Activated naive CD8-positive, alpha-beta T cell treated with anti-CD3 and anti-CD28 coated beads for 36 hours (primary cell): ENCODE results near the gene MPC1L. TPM values are rescaled to one million over a fixed set of nuclear protein-coding genes. Genes with fewer than 3 reads are reported as not detected.
"Not testable (repeated sequence)": the region's sequence is repeated elsewhere in the genome, so short reads cannot be mapped to it uniquely, and the experiment has no call there.

Experiments used
- DNase-seq: peaks from one replicate; pipeline ENCODE4 v3.0.0; 2021
- H3K27ac Mint-ChIP-seq: one replicate; pipeline ENCODE4 v1.8.0; 2022; ENCODE audit warnings: mild to moderate bottlenecking, moderate library complexity, mixed read lengths
- H3K27me3 Mint-ChIP-seq: one replicate; pipeline ENCODE4 v1.8.0; 2022; ENCODE audit warnings: mild to moderate bottlenecking, mixed read lengths
- H3K36me3 Mint-ChIP-seq: one replicate; pipeline ENCODE4 v1.8.0; 2021; ENCODE audit warnings: mild to moderate bottlenecking, mixed read lengths
- H3K4me1 Mint-ChIP-seq: one replicate; pipeline ENCODE4 v1.8.0; 2021; ENCODE audit warnings: mixed read lengths
- H3K4me3 Mint-ChIP-seq: one replicate; pipeline ENCODE4 v1.8.0; 2022; ENCODE audit warnings: mild to moderate bottlenecking, moderate library complexity, mixed read lengths
- H3K9me3 Mint-ChIP-seq: one replicate; pipeline ENCODE4 v1.8.0; 2022; ENCODE audit warnings: mixed read lengths
- total RNA-seq, 2 experiments: library from RNA; stranded (reverse); gene quantifications; one replicate each; pipeline ENCODE4 v1.2.3, GENCODE V29; 2021

Gene MPC1L
- not detected for total RNA-seq

DNA sequence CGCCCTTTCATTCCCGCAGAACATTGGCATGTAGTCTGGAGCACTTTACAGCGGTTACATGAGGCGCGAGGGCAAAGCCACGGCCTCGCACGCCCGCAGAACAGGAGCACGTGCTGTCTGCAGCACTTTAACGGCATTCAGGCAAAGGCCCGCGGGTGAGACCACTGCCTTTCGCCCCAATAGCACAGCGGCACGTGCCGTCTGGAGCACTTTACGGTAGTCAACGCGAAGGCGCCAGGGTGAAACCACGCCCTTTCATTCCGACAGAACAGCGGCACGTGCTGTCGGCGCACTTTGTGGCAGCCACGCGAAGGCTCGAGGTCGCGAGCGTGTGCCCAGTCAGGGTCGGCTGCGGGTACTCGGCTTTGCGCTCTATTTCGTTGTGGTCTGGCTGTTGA, at the start of gene MPC1L:
Gene MPC1L, plus strand, starts transcription at position 290 of the 398 bp plus-strand sequence. CDS start 138 bp downstream, outside the sequence.
- no peak within 1 kb of the TSS for H3K4me3 Mint-ChIP-seq
- H3K9me3 Mint-ChIP-seq = no peaks in the 10 kb centered on the region
- H3K4me1 Mint-ChIP-seq = no peaks in the 10 kb centered on the region
- no peaks in the 10 kb centered on the region for H3K27me3 Mint-ChIP-seq
- H3K36me3 Mint-ChIP-seq = peaks cover 2% of the 10 kb centered on the region
- no peak for DNase-seq
- H3K27ac Mint-ChIP-seq = no peak within 1 kb of the TSS

DNA sequence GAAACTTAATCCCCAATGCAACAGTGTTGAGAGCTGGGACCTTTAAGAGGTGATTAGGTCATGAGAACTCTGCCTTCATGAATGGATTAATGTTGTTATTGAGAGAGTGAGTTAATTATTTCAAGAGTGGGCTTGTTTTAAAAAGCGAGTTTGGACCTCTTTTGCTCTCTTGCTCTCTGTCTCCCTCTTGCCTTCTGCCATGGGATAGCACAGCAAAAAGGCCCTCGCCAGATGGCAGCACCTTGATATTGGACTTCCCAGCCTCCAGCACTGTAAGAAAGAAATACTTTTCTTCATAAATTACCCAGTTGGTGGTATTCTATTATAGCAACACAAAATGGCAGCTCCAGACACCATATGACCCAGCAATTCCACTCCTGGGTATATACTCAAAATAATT, 49.5 kb upstream of the MPC1L start:
- Mint-ChIP-seq H3K27ac (no peak overlapping the region), H3K4me3 (no peak overlapping the region), H3K9me3 (no peaks in the 10 kb centered on the region), H3K36me3 (no peaks in the 10 kb centered on the region), H3K27me3 (no peaks in the 10 kb centered on the region), H3K4me1 (peaks cover 15% of the 10 kb centered on the region)
- DNase-seq = peak; percentile 14

- DNase-seq, H3K36me3 Mint-ChIP-seq, H3K27ac Mint-ChIP-seq, H3K4me3 Mint-ChIP-seq, H3K9me3 Mint-ChIP-seq, H3K27me3 Mint-ChIP-seq: not testable (repeated sequence)
- peaks cover 15% of the 10 kb centered on the region for H3K4me1 Mint-ChIP-seq
These were observed 47.8 kb upstream of the MPC1L start for GRCh38 chrX:40575411-40575810.

DNA sequence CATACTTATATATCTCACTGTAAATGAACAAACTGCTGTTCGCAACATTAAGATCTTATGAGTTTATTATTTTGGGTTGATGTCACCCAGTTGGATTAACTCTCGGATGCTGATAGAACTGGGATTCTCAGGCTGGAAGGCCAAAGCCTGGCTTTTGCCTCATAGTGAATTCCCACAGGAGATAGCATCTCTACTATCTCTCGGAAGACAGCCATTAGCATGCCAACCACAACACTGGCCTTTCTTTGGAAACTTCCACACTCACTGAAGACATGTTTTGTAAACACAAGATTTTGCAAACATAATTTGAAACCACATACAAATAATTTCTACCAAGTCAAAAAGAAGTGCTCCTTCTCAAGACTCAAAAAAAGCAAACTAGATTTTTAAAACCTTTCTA, 46.9 kb upstream of the MPC1L start:
- no peak overlapping the region for H3K4me3 Mint-ChIP-seq
- no peaks in the 10 kb centered on the region for H3K27me3 Mint-ChIP-seq
- H3K36me3 Mint-ChIP-seq = no peaks in the 10 kb centered on the region
- peaks cover 8% of the 10 kb centered on the region for H3K4me1 Mint-ChIP-seq
- H3K9me3 Mint-ChIP-seq = no peaks in the 10 kb centered on the region
- no peak for DNase-seq
- no peak overlapping the region for H3K27ac Mint-ChIP-seq

GRCh38 chrX:40578039-40578695, 45.1 kb upstream of the MPC1L start:
- DNase-seq = no peak
- no peak overlapping the region for H3K27ac Mint-ChIP-seq
- no peak overlapping the region for H3K4me3 Mint-ChIP-seq
- H3K9me3 Mint-ChIP-seq = no peaks in the 10 kb centered on the region
- H3K36me3 Mint-ChIP-seq = no peaks in the 10 kb centered on the region
- H3K4me1 Mint-ChIP-seq = peaks cover 12% of the 10 kb centered on the region
- no peaks in the 10 kb centered on the region for H3K27me3 Mint-ChIP-seq

DNA sequence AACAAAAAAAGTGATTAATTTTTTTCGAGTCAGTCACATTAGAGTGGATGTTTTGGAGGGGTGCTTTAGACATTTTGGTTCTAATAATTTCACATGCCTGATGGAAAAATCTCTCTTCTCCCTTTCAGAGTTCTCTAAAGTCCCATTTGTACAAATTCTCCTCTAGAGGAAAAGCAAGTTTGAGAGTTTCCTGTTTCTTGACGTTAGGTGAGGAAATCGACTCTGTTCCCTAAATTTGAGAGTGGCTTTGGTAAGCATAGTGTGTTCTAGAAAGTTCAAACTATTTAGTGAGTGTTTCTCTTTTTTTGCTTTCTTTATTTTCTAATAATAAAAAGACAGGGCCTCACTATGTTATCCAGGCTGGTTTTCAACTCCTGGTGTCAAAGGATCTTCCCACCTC, 44.1 kb upstream of the MPC1L start:
- no peaks in the 10 kb centered on the region for H3K36me3 Mint-ChIP-seq
- H3K4me3 Mint-ChIP-seq = no peak overlapping the region
- H3K27me3 Mint-ChIP-seq = no peaks in the 10 kb centered on the region
- H3K9me3 Mint-ChIP-seq = no peaks in the 10 kb centered on the region
- H3K4me1 Mint-ChIP-seq = peaks cover 17% of the 10 kb centered on the region
- DNase-seq = no peak
- no peak overlapping the region for H3K27ac Mint-ChIP-seq

- H3K4me3 Mint-ChIP-seq = peak overlapping the region; percentile 85
- peaks cover 17% of the 10 kb centered on the region for H3K4me1 Mint-ChIP-seq
- no peaks in the 10 kb centered on the region for H3K27me3 Mint-ChIP-seq
- DNase-seq = no peak
- no peaks in the 10 kb centered on the region for H3K36me3 Mint-ChIP-seq
- H3K9me3 Mint-ChIP-seq = no peaks in the 10 kb centered on the region
- peak overlapping the region; percentile 91 for H3K27ac Mint-ChIP-seq
These were observed 43.2 kb upstream of the MPC1L start for GRCh38 chrX:40579900-40580536.

DNA sequence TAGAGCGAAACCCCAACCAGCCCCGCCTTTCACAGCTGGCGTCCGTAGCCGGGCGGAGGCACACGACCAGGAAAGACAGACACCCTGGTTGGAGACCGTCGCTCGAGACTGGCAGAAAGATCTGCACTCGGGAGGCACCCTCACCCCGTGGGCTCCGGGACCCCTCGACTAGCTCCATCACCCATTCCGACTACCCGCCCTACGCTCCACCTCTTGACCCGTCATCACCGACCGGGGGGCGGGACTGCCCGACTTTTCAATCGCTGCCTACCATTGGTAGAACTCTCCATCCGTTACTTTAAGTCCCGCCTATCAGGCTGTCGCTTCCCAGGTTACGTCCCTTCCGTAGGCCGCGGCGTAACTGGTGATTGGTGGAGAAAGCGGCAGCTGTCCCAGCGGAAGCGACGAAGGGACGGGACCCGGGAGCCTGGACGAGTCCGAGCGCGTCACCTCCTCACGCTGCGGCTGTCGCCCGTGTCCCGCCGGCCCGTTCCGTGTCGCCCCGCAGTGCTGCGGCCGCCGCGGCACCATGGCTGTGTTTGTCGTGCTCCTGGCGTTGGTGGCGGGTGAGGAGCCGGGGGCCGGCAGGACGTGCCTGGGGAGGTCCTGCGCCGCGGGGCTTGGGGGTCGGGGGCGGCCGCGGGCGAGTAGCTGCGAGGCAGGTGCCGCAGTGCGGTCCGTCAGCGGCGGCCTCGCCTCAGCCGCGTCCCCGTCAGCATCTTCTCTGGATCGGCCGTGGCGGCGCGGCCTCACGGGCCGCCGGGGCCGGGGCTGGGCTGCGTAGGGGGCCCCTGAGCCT, 42.5 kb upstream of the MPC1L start, which contains the start of gene ATP6AP2:
Gene ATP6AP2, plus strand, starts transcription at position 434 of the 799 bp plus-strand sequence. Its CDS starts 96 bp downstream, at position 530.
- Mint-ChIP-seq H3K27me3 (no peaks in the 10 kb centered on the region), H3K4me3 (peak within 1 kb of the TSS; percentile 85), H3K4me1 (peaks cover 17% of the 10 kb centered on the region), H3K36me3 (no peaks in the 10 kb centered on the region), H3K27ac (peak within 1 kb of the TSS; percentile 91), H3K9me3 (no peaks in the 10 kb centered on the region)
- DNase-seq = peak; percentile 88

- no peak for DNase-seq
- H3K27ac Mint-ChIP-seq = peak overlapping the region; percentile 42
- H3K27me3 Mint-ChIP-seq = no peaks in the 10 kb centered on the region
- H3K36me3 Mint-ChIP-seq = peaks cover 2% of the 10 kb centered on the region
- H3K4me3 Mint-ChIP-seq = peak overlapping the region; percentile 75
- H3K9me3 Mint-ChIP-seq = no peaks in the 10 kb centered on the region
- peaks cover 23% of the 10 kb centered on the region for H3K4me1 Mint-ChIP-seq
These were observed 41.8 kb upstream of the MPC1L start for GRCh38 chrX:40581336-40581920.

GRCh38 chrX:40582178-40582577, 41.0 kb upstream of the MPC1L start:
- H3K36me3 Mint-ChIP-seq, H3K9me3 Mint-ChIP-seq, H3K27me3 Mint-ChIP-seq, H3K27ac Mint-ChIP-seq, DNase-seq: not testable (repeated sequence)
- Mint-ChIP-seq H3K4me3 (peak overlapping the region; percentile 29), H3K4me1 (peaks cover 23% of the 10 kb centered on the region)

DNA sequence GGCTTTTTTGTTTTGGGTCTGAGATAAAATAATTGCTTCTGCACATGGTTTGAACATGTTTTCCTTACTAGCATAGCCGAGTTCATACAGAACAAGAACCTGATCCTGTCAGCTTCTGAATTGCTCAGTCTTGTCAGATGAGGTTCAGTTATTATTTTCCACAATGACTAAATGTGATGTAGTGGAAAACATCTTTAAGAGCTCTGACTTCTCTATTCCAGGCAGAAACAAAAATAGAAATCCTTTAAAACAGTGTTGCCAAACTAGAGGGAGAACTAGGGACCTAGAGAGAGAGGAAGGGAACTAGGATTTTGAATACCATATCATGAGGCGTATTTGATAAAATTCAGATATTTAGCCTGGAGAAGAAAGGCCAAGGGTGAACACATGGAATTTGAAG, 40.4 kb upstream of the MPC1L start:
- peaks cover 28% of the 10 kb centered on the region for H3K4me1 Mint-ChIP-seq
- DNase-seq = no peak
- H3K36me3 Mint-ChIP-seq = peaks cover 2% of the 10 kb centered on the region
- peak overlapping the region; percentile 29 for H3K4me3 Mint-ChIP-seq
- no peaks in the 10 kb centered on the region for H3K9me3 Mint-ChIP-seq
- H3K27ac Mint-ChIP-seq = no peak overlapping the region
- H3K27me3 Mint-ChIP-seq = no peaks in the 10 kb centered on the region

DNA sequence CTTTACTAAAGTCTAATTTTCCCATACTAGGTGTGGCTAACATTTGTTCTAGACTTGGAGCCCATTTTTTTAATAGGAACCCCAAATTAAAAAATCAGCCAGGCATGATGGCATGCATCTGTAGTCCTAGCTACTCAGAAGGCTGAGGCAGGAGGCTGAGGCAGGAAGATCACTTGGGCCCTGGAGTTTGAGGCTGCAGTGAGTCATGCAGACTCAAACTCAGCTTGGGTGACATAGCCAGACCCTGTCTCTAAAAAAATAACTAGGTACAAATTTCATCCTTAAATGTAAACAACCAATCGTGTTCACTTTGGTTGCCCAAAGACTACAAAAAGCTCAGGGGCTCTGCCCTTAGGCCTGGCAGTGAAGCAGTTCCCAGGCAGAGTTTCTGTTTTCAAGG, 35.6 kb upstream of the MPC1L start:
- H3K9me3 Mint-ChIP-seq, DNase-seq, H3K4me3 Mint-ChIP-seq, H3K27ac Mint-ChIP-seq, H3K27me3 Mint-ChIP-seq, H3K36me3 Mint-ChIP-seq: not testable (repeated sequence)
- H3K4me1 Mint-ChIP-seq = peaks cover 38% of the 10 kb centered on the region

DNA sequence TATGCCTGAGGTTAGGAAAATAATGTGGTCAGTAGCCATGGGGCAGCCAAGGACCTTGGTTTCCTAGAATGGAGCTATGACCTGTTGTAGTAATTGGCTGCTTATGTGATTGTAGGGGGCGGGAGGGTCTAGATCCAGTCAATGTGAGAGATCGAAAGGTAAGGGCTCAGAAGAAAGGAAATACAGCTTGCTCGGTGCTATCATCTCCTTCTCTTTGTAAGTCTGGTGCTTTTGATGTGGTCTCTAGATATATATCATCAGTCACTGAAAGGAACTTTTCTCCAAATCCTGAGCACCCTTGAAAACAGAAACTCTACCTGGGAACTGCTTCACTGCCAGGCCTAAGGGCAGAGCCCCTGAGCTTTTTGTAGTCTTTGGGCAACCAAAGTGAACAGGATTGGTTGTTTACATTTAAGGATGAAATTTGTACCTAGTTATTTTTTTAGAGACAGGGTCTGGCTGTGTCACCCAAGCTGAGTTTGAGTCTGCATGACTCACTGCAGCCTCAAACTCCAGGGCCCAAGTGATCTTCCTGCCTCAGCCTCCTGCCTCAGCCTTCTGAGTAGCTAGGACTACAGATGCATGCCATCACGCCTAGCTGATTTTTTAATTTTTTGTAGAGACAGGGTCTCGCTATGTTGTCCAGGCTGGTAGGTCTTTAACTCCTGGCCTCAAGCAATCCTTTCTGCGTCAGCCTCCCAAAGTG, 33.5 kb upstream of the MPC1L start:
- peak overlapping the region; percentile 72 for H3K27ac Mint-ChIP-seq
- not testable (repeated sequence) for H3K9me3 Mint-ChIP-seq, H3K27me3 Mint-ChIP-seq, H3K4me3 Mint-ChIP-seq
- DNase-seq = peak; percentile 33
- H3K36me3 Mint-ChIP-seq = peaks cover 17% of the 10 kb centered on the region
- peaks cover 31% of the 10 kb centered on the region for H3K4me1 Mint-ChIP-seq

DNA sequence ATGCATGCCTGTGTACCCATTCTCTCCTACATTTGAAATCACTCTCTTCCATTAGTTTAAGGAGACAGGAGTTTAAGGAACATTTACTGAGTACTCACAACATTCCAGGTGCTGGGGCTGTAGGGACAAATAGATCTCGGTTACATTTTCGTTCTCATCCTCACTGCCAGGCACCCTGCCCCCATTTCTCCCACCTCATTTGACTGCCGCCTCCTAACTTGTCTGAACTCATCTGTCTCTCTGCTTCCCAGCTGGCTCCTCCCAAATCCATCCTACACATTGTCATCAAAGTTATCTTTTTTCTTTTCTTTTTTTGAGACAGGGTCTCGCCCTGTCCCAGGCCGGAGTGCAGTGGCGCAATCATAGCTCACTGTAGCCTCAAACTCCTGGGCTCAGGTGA, 19.8 kb upstream of the MPC1L start:
- no peak for DNase-seq
- Mint-ChIP-seq H3K27me3 (no peaks in the 10 kb centered on the region), H3K4me3 (no peak overlapping the region), H3K4me1 (no peaks in the 10 kb centered on the region), H3K9me3 (no peaks in the 10 kb centered on the region), H3K27ac (no peak overlapping the region), H3K36me3 (peaks cover 11% of the 10 kb centered on the region)

DNA sequence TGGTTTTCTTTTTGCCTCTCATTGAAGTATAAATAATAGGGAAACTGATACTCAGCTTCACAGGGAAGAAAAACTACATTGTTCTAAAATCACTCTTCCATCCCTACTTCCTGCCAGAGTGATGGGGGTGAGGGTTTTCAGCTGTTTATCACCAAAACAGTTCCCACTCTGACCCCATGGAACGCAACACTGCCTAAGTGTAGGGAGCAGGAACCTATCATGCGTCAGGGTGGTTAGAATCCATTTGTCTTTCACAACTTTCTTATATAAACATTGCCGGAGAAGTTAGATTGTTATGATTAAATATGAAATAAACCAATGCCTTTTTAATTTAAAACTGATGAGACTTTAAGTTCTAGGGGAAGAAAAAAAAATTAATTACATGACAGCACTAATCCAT, 15.8 kb upstream of the MPC1L start:
- no peak overlapping the region for H3K4me3 Mint-ChIP-seq
- H3K27ac Mint-ChIP-seq = no peak overlapping the region
- no peaks in the 10 kb centered on the region for H3K27me3 Mint-ChIP-seq

More for the DNA sequence above, 15.8 kb upstream of the MPC1L start:
- H3K9me3 Mint-ChIP-seq = no peaks in the 10 kb centered on the region
- peaks cover 3% of the 10 kb centered on the region for H3K36me3 Mint-ChIP-seq
- DNase-seq = no peak
- no peaks in the 10 kb centered on the region for H3K4me1 Mint-ChIP-seq
